ENCODE results near the gene PLK5.

PLK5 gene

DNA sequence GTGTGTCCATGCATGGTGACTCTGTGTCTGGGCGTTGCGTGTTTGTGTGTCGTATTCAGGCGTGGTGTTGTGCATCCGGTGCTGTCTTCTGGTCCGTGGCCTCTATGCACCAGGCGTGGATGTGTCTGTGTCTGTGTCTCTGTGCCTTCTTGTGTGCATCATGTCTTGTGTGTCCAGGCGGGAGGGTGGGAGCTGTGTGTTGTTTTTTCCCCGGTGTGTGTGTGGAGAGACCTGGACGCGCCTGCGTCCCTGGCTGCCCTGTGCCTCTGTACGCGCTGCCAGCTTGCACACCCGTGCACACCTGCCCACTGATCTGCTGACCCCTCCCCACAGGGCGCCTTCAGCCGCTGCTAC, 1.1 kb downstream of the PLK5 start:
- no peak overlapping the region for H3K4me3 ChIP-seq (ENCODE audit: low read depth, low read length)
- no peak for DNase-seq (ENCODE audit: low read depth)
- TF ChIP-seq, protein P1, sequence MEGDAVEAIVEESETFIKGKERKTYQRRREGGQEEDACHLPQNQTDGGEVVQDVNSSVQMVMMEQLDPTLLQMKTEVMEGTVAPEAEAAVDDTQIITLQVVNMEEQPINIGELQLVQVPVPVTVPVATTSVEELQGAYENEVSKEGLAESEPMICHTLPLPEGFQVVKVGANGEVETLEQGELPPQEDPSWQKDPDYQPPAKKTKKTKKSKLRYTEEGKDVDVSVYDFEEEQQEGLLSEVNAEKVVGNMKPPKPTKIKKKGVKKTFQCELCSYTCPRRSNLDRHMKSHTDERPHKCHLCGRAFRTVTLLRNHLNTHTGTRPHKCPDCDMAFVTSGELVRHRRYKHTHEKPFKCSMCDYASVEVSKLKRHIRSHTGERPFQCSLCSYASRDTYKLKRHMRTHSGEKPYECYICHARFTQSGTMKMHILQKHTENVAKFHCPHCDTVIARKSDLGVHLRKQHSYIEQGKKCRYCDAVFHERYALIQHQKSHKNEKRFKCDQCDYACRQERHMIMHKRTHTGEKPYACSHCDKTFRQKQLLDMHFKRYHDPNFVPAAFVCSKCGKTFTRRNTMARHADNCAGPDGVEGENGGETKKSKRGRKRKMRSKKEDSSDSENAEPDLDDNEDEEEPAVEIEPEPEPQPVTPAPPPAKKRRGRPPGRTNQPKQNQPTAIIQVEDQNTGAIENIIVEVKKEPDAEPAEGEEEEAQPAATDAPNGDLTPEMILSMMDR (IDR thresholded peaks at IDR 0.05; ENCODE audit: low read depth, low read length, missing control alignments): no peak

DNA sequence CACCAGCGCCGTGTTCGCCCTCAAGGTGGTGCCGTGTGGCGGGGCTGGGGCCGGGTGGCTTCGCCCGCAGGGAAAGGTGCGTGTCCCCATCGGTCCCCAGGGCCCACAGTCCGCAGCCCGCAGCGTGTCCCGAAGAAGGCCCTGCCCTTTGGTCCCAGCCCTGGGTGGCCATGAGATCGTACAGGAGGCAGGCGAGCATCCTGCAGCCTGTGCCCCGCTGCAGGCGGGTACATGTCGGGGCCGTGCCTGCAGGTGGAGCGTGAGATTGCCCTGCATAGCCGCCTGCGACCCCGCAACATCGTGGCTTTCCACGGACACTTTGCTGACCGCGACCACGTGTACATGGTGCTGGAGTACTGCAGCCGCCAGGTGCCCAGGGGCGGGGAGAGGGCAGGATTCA, 1.5 kb downstream of the PLK5 start:
- TF ChIP-seq, protein P1 (IDR thresholded peaks at IDR 0.05; ENCODE audit: low read depth, low read length, missing control alignments): no peak
- DNase-seq (ENCODE audit: low read depth): no peak
- H3K4me3 ChIP-seq (ENCODE audit: low read depth, low read length): no peak overlapping the region

DNA sequence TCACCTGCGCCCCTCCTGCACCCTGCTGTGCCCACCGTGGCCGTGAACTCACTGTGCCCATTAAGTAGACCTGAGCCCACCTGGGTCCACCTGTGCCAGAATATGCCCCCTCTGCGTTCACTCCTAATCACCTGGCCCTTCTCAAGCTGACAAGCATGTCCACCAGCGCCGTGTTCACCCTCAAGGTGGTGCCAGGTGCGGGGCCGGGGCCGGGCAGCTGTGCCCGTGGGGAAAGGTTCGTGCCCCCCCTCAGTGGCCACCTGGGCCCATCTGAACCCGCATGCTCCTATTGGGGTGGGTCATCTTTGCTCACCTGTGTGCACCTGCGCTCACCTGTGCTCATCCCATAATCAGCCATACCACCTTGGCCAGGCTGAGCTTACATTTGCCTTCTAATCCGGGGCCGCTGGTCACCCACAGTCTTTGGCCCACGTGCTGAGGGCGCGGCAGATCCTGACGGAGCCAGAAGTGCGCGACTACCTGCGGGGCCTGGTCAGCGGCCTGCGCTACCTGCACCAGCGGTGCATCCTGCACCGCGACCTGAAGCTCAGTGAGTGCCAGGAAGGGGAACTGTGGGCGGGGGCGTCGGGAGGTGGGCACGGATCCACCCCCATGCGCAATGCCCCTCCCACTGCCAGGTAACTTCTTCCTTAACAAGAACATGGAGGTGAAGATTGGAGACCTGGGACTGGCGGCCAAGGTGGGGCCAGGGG, 2.3 kb downstream of the PLK5 start:
- no peak for DNase-seq (ENCODE audit: low read depth)
- no peak overlapping the region for H3K4me3 ChIP-seq (ENCODE audit: low read depth, low read length)
- TF ChIP-seq, protein P1 (IDR thresholded peaks at IDR 0.05; ENCODE audit: low read depth, low read length, missing control alignments): no peak

DNA sequence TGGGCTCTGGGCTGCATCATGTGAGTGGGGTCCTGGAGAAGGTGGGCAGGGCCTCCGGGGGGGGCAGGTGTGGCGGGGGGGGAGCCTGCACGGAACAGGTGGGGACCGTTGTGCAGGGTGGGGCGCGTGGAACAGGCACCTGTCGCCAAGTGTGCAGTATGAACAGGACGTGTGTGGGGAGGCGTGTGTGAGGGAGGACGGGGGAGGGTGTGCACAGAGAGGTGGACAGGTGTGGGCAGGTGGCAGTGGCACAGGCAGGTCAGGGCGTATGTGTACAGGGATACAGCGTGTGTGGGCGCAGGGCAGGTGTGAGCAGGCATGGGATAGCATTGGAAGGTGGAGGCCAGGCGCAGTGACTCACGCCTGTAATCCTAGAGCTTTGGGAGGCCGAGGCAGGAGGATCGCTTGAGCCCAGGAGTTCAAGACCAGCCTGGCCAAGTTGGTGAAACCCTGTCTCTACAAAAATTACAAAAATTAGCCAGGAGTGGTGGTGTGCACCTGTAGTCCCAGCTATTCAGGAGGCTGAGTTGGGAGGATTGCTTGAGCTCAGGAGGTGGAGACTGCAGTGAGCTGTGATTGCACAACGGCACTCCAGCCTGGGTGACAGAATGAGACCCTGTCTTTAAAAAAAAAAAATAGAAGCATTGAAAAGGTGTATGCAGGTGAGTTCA, 3.2 kb downstream of the PLK5 start:
- TF ChIP-seq, protein P1 (IDR thresholded peaks at IDR 0.05; ENCODE audit: low read depth, low read length, missing control alignments): no peak
- no peak overlapping the region for H3K4me3 ChIP-seq (ENCODE audit: low read depth, low read length)
- no peak for DNase-seq (ENCODE audit: low read depth)

DNA sequence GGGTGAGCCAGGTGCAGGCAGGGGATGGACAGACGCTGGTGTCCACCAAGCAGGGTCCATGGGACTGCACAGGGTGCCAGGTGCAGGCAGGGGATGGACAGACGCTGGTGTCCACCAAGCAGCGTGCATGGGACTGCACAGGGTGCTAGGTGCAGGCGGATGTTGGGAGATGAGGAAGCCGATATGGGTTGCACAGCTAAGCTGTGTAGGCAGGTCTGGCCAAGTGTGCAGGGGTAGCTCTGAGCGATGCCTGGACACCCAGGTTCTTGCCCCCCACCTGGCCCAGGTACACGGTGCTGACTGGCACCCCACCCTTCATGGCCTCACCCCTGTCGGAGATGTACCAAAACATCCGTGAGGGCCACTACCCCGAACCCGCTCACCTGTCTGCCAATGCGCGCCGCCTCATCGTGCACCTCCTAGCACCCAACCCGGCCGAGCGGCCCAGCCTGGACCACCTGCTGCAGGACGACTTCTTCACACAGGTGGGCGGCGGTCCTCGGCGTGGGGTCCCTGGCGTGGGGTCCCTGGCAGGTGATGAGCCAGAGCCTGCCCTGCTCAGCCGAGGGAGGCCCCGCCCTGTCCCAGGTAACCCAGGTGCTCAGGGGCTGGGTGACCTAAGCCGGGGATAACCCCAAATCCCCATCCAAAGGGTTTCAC, 3.9 kb downstream of the PLK5 start:
- DNase-seq (ENCODE audit: low read depth): no peak
- no peak overlapping the region for H3K4me3 ChIP-seq (ENCODE audit: low read depth, low read length)
- TF ChIP-seq, protein P1 (IDR thresholded peaks at IDR 0.05; ENCODE audit: low read depth, low read length, missing control alignments): no peak

DNA sequence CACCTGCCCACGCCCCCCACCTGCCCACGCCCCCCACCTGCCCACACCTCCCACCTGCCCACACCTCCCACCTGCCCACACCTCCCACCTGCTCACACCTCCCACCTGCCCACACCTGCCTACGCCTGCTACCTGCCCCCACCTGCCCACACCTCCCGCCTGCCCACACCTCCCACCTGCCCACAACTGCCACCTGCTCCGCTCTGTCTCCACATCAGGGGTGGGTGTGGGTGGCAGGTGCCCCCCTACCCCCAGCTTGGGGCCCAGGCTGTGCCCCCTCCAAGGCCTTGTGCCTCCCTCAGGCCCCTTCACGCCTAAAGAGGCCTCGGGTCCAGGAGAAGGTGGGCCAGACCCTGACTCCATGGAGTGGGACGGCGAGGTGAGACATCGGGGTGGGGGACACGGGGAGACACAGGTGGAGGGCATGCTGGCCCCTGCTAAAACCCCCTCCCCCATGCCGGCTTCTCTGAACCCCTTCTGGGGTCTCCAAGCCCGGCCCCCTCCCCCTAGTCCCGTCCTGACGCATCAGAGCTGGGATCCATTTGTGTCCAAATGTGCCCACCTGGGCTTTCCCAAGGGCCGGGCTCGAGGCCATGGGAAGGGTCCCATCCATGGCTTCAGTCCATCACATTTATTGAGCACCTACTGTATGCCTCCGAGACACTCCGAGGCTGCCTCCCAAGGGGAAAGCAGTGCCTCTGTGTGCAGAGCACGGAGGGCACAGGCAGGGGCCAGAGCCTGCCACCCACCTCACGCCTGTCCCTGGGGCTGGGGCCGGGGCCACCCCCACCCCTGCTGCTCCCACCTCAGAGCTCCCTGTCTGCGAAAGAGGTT, 4.9 kb downstream of the PLK5 start:
- no peak overlapping the region for H3K4me3 ChIP-seq (ENCODE audit: low read depth, low read length)
- no peak for DNase-seq (ENCODE audit: low read depth)
- TF ChIP-seq, protein P1 (IDR thresholded peaks at IDR 0.05; ENCODE audit: low read depth, low read length, missing control alignments): no peak

Measured in GM12864 (cell line).